ENCODE data around the gene AACS.
"Not testable (repeated sequence)": the region's sequence is repeated elsewhere in the genome, so short reads cannot be mapped to it uniquely, and the experiment has no call there.

AACS gene

GRCh38 chr12:125056306-125056705, 8.9 kb upstream of the AACS start:
- DNase-seq (ENCODE audit: low read depth in 2 of 2), result no peak

DNA sequence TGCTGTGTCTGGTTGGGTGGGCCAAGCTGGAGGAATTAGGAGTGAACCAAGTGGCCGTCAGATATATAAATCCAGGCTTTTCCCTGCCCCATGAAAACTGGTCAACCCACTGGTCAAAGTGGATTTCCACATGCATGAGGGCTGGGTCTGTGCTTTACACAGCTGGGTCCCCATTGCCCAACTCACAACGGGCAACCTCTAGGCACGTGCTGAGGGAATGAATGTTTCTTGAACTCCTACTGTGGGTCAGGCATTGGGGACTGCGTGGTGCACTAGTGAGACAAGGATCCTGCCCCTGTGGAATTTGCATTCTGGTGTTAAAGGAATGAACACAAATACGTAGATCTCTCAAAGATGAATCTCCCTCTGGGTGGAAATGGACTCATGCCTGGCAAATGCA, 7.5 kb upstream of the AACS start:
- DNase-seq (ENCODE audit: low read depth in 2 of 2), result no peak

DNA sequence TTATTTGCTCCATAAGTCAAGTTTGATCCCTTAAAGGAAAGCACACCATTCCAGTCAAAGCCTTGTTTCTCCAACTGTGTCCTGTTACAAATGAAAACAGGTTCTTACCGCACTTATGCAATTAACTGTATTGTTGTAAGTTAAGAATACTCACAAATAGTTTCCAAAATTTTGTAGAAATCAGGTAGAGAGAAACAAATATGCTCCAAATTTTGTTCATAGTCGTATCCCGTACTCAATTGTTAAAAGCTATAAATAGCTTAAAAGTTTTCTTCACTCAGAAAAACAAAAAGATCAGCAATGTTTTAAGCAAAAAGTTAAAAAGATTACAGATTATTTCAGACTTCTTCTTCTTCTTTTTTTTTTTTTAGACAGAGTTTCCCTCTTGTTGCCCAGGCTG, 4.0 kb upstream of the AACS start:
- DNase-seq (ENCODE audit: low read depth in 2 of 2), result no peak

DNA sequence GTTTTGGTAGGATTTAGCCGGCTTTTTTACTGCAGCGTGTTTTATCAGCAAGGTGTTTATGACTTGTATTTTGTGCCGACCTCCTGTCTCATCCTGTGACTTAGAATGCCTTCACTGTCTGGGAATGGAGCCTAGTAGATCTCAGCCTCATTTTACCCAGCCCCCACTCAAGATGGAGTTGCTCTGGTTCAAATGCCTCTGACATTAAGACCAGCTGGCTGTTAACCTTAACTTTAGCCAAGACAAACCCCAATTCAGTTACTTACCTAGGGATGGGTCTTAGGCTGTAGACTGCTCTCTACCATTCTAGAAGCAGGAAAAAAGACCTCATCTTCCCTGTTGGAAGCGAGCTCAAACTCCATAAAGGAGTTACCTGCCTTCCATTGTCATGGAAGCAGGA, 1.7 kb upstream of the AACS start:
- DNase-seq (ENCODE audit: low read depth in 2 of 2), result not testable (repeated sequence)

GRCh38 chr12:125064492-125064891, 743 bp upstream of the AACS start:
- no peak for DNase-seq (ENCODE audit: low read depth in 2 of 2)

DNA sequence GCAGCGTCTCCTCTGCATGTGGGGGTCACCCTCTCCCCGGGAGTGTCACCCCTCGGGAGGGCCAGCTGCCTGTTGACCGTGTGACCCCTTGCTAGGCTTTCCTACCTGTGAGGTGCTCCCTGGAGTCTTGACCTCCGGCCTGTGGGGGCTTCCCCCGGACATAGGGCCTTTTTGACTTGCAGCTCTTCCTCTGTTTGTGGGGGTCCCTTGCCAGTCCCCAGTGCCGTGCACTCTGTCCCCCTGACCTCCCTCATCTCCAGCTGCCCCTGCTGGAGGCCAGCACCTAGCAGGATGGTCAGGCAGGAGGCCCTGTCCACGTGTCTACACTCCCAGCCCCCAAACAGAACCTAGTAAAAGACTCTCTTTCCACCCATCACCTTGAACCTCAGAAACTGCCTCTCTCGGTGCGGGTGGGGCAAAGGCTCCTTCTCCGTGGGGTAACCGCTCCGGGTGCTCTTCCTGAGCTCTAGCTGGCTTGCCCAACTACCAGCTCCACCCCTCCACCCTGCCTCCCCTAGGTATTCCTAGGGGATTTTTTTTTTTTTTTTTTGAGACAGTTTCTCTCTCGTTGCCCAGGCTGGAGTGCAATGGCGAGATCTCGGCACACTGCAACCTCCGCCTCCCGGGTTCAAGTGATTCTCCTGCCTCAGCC, 810 bp downstream of the AACS start:
- DNase-seq (ENCODE audit: low read depth in 2 of 2), result no peak

DNA sequence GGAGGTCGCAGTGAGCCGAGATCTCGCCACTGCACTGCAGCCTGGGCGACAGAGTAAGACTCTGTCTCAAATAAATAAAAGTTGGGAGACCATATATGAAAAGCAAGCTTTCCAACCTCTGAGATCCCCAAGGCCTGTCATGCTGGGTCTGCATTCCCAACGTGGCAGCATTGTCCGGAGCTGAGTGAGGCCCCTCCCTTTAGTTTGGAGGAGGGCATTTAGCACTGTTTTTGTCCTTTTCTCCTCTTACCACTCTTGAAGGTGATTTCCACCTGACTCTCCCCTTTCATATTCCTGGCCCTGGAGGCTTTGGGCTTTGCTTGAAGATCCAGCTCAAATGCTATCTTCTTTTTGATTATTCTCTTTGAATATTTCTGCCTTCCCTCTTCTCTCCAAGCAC, 3.2 kb downstream of the AACS start:
- no peak for DNase-seq (ENCODE audit: low read depth in 2 of 2)

DNA sequence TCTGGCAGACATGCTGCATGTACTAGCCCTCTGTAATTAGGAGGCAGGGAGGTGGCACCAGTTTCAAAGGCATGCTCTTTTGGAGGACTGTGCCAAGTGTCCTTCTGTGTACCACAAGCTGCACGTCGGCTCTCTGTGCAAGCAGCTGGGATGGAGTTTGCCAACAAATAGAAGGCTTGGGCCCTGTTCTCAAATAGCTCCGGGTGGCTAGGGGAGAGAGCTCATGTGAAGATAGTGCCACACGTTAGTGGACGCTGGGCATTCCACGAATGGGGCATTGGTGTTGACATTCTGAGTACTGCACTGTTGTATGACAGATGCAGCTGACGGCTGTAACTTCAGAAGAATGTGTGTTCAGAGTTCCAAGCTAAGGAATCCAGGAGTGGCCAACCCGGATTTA, 4.4 kb downstream of the AACS start:
- no peak for DNase-seq (ENCODE audit: low read depth in 2 of 2)

- DNase-seq (ENCODE audit: low read depth in 2 of 2), result no peak
Observed at GRCh38 chr12:125070112-125070511, 4.9 kb downstream of the AACS start.

DNA sequence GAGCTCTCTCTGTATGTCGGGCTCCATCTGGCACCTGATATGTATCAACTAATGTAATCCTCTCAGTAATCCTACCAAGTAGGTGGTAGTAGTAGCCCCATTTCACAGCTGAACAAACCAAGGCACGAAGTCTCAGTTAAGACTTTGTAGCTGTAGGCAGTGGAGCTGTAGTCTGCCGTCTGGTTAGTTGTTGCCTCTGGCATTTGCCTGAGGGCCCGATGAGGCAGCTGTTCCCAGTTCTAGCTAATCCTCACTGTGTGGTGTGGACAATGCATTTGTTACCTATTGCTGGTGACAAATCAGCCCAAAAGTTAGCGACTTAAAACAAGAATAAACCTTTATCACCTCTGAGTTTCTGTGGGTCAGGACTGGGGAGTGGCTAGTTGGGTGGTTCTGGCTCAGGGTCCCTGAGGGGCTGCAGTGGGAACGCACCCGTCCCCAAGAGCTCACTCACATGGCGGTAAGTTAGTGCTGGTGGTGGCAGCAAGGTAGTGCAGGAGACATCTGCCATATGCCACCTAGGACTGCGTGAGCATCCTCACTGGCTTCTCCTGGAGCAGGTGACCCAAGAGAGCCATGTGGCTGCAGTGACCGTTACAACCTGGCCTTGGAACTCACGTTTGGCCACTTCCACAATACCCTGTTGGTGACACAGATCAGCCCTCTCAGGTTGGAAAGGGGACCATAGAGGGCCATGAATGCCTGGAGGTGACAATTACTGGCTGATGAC, 5.6 kb downstream of the AACS start:
- no peak for DNase-seq (ENCODE audit: low read depth in 2 of 2)

DNA sequence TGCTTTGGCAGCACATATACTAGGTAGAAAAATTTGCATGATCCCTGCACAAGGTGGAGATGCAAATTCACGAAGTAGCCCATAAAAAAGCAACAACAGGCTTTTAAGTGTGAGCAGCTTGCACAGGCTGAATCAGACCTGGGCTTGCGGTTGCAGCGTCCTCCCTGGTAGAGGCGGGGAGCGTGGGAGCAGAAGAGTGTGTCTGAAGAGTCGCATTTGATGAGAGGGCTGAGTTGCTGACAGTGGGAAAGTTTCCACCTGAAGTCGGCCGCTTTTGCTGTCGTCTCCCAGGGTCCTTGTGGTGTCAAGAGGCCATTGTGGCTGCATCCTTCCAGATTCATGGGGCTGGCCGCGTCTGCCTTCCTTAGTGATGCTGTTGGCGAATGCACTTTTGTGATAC, 6.2 kb downstream of the AACS start:
- DNase-seq (ENCODE audit: low read depth in 2 of 2), result no peak

DNA sequence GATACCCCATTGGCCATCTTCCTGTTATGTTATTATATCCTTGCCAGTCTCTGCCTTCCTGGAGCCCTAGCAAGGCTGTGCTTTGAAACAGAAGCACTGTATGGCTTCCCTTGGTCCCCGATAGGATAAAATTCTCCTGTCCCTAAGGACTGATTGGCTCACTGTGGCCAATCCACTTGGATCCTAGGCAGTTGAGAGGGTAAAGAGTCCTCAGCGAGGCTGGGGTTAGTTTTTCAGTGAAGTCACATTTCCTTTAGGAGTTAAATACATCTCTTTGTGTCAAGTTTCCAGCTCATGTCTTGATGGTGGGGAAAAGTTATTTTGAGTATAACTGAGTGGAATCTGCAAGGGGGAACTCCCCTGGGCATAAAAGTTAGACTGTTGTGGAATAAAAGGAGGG, 7.3 kb downstream of the AACS start:
- no peak for DNase-seq (ENCODE audit: low read depth in 2 of 2)

DNA sequence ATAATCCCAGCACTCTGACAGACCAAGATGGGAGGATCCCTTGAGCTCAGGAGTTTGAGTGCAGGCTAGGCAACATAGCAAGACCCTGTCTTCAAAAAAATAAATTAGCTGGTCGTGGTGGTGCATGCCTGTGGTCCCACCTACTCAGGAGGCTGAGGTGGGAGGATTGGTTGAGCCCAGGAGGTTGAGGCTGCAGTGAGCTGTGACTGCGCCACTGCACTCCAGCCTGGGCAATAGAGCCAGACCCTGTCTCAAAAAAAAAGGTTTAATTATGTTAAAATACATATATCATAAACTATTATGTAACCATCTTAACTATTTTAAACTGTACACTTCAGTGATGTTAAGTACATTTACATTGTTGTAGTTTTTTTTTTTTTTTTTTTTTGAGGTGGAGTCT, 9.1 kb downstream of the AACS start:
- not testable (repeated sequence) for DNase-seq (ENCODE audit: low read depth in 2 of 2)

DNA sequence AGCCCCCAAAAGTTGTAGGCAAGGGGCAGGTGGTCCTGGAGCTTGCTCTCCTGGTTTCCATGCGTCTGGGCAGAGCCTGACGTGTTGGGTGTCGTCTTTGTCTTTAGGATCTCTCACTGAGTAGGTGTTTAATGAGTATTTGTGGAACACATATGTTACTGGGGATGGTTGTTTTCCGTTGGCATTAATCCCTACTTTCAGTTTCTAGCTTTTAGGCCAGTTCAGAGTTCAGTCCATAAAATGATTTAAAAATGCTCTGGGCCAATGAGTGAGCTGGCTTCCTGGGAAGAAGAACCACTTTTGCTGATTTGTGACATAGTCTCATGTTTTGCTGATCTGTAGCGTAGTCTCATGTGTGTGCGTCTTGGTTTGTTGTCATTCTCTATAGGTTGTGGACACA, 10.9 kb downstream of the AACS start:
- no peak for DNase-seq (ENCODE audit: low read depth in 2 of 2)

DNA sequence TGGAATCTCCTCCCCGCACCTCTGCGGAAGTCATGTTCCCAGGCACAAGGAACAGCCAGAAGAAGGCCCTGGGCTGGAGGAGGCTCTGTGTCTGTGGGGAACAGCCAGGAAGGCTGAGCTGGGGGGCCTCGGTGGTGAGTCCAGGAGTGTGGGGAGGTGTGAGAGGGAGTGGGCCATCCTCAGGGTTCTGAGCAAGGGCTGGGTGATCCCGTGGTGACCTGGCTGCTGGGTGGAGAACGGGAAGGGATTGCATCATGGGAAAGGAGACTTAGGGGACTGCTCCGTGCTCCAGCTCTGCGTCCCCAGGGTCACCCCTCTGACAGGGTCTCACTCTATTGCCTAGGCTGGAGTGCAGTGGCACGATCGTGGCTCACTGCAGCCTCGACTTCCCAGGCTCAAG, 13.8 kb downstream of the AACS start:
- no peak for DNase-seq (ENCODE audit: low read depth in 2 of 2)

- DNase-seq (ENCODE audit: low read depth in 2 of 2), result no peak
Observed at GRCh38 chr12:125079648-125080645, 14.7 kb downstream of the AACS start.

GRCh38 chr12:125081427-125081826, 16.2 kb downstream of the AACS start:
- DNase-seq (ENCODE audit: low read depth in 2 of 2), result no peak

- DNase-seq (ENCODE audit: low read depth in 2 of 2), result no peak
Observed at GRCh38 chr12:125083072-125083471, 17.8 kb downstream of the AACS start.

DNA sequence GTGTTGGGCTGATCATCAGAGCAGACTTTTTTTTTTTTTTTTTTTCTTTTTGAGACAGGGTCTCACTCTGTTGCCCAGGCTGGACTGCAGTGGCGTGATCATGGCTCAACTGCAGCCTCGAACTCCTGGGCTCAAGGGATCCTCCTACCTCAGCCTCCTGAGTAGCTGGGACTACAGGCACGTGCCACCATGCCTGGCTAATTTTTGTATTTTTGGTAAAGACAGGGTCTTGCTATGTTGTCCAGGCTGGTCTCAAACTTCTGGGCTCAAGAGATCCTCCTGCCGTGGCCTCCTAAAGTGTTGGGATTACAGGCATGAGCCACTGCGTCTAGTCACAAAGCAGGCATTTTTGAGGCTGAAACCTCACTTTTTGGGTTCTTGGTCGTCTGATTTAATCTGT, 23.0 kb downstream of the AACS start:
- DNase-seq (ENCODE audit: low read depth in 2 of 2), result not testable (repeated sequence)

- no peak for DNase-seq (ENCODE audit: low read depth in 2 of 2)
Observed at GRCh38 chr12:125089083-125089482, 23.8 kb downstream of the AACS start.

GRCh38 chr12:125089626-125090025, 24.4 kb downstream of the AACS start:
- DNase-seq (ENCODE audit: low read depth in 2 of 2), result no peak

- no peak for DNase-seq (ENCODE audit: low read depth in 2 of 2)
Observed at GRCh38 chr12:125090437-125090836, 25.2 kb downstream of the AACS start.

DNA sequence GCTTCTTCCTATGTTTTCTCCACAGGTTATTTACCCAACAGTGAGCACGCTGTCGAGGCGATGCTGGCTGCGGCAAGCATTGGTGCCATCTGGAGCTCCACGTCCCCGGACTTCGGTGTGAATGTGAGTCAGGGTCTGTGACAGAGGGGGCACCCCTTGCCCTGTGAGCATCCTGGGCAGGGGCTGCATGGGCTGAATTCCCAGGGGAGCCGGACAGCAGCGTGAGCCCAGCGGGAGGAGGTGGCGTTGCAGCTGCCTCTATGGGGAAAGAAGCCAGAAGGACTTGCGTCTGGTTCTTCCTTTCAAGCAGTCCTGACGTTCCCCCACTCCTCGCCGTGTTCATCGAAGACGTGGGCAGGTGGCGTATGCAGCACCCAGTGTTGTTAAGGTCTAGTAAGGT, 26.2 kb downstream of the AACS start:
- no peak for DNase-seq (ENCODE audit: low read depth in 2 of 2)
